ENCODE data around the gene SERPINA9. TPM values are rescaled to one million over a fixed set of nuclear protein-coding genes. Genes with fewer than 3 reads are reported as not detected.
"Not testable (repeated sequence)": the region's sequence is repeated elsewhere in the genome, so short reads cannot be mapped to it uniquely, and the experiment has no call there.

Gene SERPINA9
- total and polyA plus RNA-seq, 2 of the 8 experiments (the other 6 are each of a cell fraction or from before 2014, with no cell fraction given) = not detected

DNA sequence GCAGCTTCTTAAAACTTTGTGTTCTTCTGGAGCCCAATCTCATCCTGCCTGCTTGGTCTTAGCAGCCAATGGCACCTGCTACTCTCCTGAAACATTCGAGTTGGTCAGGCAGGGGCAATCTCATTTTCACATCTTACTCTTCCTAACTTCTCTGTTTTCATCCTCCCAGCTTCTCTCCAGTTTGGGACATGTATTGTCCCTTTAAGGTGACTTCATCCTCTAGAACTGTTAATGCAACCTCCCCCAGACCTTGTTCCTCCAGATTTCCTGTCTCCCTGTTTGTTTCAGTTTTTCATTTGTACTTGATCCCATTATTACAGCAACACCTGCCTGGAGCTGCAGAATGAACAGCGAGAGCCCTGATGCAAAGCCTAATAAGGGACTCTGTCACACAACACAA lies 54.7 kb downstream of the SERPINA9 start (continued):
- TF ChIP-seq EZH2 (IDR thresholded peaks at IDR 0.05; ENCODE audit: low read depth, low read length, severe bottlenecking) = no peak
- TF ChIP-seq TBP (IDR thresholded peaks at IDR 0.05; ENCODE audit: low read depth, low read length) = no peak
- no peak for TF ChIP-seq SIRT6 (IDR thresholded peaks at IDR 0.05; ENCODE audit: low read length)

- H3K36me3 ChIP-seq (ENCODE audit: control insufficient read depth in 2 of 4, insufficient read depth in 4 of 4, low read length in 3 of 4); H3K9me3 ChIP-seq (ENCODE audit: insufficient read depth in 2 of 2, low read depth in 1 of 2, low read length in 1 of 2); H3K4ac ChIP-seq (replicated peaks; ENCODE audit: insufficient read length, low read depth, low read length); H3K9ac ChIP-seq (replicated peaks in 1 of 4; ENCODE audit: extremely low read depth in 1 of 4, low read depth in 3 of 4, low read length in 3 of 4); H3K4me3 ChIP-seq (ENCODE audit: extremely low read depth in 1 of 4, insufficient read depth in 2 of 4, low read depth in 3 of 4, low read length in 4 of 4); H3K56ac ChIP-seq (replicated peaks; ENCODE audit: insufficient read length, low read depth, low read length); H3K27me3 ChIP-seq (replicated peaks in 1 of 4; ENCODE audit: control insufficient read depth in 3 of 4, extremely low read depth in 1 of 4, insufficient read depth in 3 of 4, low read length in 3 of 4); H4K5ac ChIP-seq (ENCODE audit: insufficient read length, low read depth, low read length); FAIRE-seq; H4K91ac ChIP-seq (replicated peaks; ENCODE audit: insufficient read length, low read length); H2BK15ac ChIP-seq (ENCODE audit: low read length); H3K4me1 ChIP-seq (replicated peaks in 1 of 4; ENCODE audit: control insufficient read depth in 3 of 4, insufficient read depth in 4 of 4, low read length in 3 of 4); H4K8ac ChIP-seq (ENCODE audit: extremely low read depth, insufficient read depth, low read length); H4K20me1 ChIP-seq (replicated peaks in 1 of 2; ENCODE audit: control insufficient read depth in 1 of 2, insufficient read depth in 2 of 2, low read length in 2 of 2); H3K27ac ChIP-seq (ENCODE audit: low read depth, low read length); POLR2A ChIA-PET (ENCODE audit: partially characterized antibody); H3K14ac ChIP-seq (ENCODE audit: insufficient read length); H3K18ac ChIP-seq (ENCODE audit: extremely low read depth, low read length); H3K79me2 ChIP-seq (ENCODE audit: control insufficient read depth in 1 of 2, insufficient read depth in 2 of 2, low read length in 2 of 2); H2BK20ac ChIP-seq (ENCODE audit: low read length); H2BK120ac ChIP-seq (replicated peaks; ENCODE audit: low read depth, low read length); CTCF ChIA-PET (ENCODE audit: partially characterized antibody); H2BK5ac ChIP-seq (ENCODE audit: low read depth, low read length); H2AK5ac ChIP-seq (ENCODE audit: low read depth, low read length); H2BK12ac ChIP-seq (ENCODE audit: low read depth, low read length); H3K79me1 ChIP-seq (ENCODE audit: low read depth, low read length); H3K23ac ChIP-seq (ENCODE audit: insufficient read length); H2AFZ ChIP-seq (ENCODE audit: low read length); H3K4me2 ChIP-seq (ENCODE audit: insufficient read depth in 1 of 2, low read depth in 2 of 2, low read length in 2 of 2); DNase-seq (ENCODE audit: low read depth in 1 of 2, low spot score in 2 of 2); H3K23me2 ChIP-seq (ENCODE audit: low read depth, low read length): not testable (repeated sequence)
- WGBS, 2 experiments (ENCODE audit: extremely low coverage in 1 of 2, insufficient coverage in 1 of 2, insufficient read length in 1 of 2, insufficient replicate concordance in 2 of 2, low coverage in 1 of 2, low lambda C conversion rate in 2 of 2, missing lambda C conversion rate in 1 of 2) = 95% methylated on average over 3 of the region's 3 CpGs; no CpG with 5 or more reads in 1 of the 2 experiments
These were observed 58.3 kb downstream of the SERPINA9 start for GRCh38 chr14:94417497-94418205.

All from H1 (cell line).